SU-DHL-6 (cell line): ENCODE results near the gene ST3GAL4.

Source experiments
- EZH2phosphoT487 ChIP-seq: fragments of 200-600 bp; sonication (generic), shearing (Covaris generic); conservative IDR thresholded peaks from 2 replicates; pipeline ENCODE4 v1.6.1; 2018; ENCODE audit warnings: mild to moderate bottlenecking, antibody characterized with exemption, low read length, moderate library complexity, mixed read lengths
- TF ChIP-seq, protein P1 (sequence below): fragments of 200-600 bp; sonication (generic); IDR thresholded peaks from one replicate; pipeline ENCODE4 v1.5.1; 2017; ENCODE audit warnings: antibody characterized with exemption, mild to moderate bottlenecking, low read length, moderate library complexity; ENCODE audit not compliant: insufficient read depth, poor library complexity, severe bottlenecking

- TF ChIP-seq, protein P1, sequence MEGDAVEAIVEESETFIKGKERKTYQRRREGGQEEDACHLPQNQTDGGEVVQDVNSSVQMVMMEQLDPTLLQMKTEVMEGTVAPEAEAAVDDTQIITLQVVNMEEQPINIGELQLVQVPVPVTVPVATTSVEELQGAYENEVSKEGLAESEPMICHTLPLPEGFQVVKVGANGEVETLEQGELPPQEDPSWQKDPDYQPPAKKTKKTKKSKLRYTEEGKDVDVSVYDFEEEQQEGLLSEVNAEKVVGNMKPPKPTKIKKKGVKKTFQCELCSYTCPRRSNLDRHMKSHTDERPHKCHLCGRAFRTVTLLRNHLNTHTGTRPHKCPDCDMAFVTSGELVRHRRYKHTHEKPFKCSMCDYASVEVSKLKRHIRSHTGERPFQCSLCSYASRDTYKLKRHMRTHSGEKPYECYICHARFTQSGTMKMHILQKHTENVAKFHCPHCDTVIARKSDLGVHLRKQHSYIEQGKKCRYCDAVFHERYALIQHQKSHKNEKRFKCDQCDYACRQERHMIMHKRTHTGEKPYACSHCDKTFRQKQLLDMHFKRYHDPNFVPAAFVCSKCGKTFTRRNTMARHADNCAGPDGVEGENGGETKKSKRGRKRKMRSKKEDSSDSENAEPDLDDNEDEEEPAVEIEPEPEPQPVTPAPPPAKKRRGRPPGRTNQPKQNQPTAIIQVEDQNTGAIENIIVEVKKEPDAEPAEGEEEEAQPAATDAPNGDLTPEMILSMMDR, result no peak
- TF ChIP-seq EZH2phosphoT487, result no peak
These were observed 10.8 kb downstream of the ST3GAL4 start for GRCh38 chr11:126366064-126366822.
